HCT116 (cell line): ENCODE data around the gene HELT.

Experiments
- CEBPB ChIP-seq: IDR thresholded peaks from 2 replicates; pipeline ENCODE4 v1.6.1; 2012; ENCODE audit warnings: low read depth
- EZH2 ChIP-seq: fragments of 200-600 bp; sonication (generic); IDR thresholded peaks from 2 replicates; pipeline ENCODE4 v1.6.1; 2017; ENCODE audit warnings: antibody characterized with exemption, mixed run types
- EZH2phosphoT487 ChIP-seq: fragments of 200-600 bp; IDR thresholded peaks from 2 replicates; pipeline ENCODE4 v1.6.1; 2018; ENCODE audit warnings: antibody characterized with exemption, borderline replicate concordance
- FOSL1 ChIP-seq: IDR thresholded peaks from 2 replicates; pipeline ENCODE4 v1.6.1; 2012; ENCODE audit warnings: low read depth
- JUND ChIP-seq: IDR thresholded peaks from 2 replicates; pipeline ENCODE4 v1.6.1; 2012
- POLR2A ChIP-seq: IDR thresholded peaks from 2 replicates; pipeline ENCODE4 v1.7.0; 2011; ENCODE audit warnings: borderline replicate concordance; ENCODE audit not compliant: insufficient read depth, insufficient read length; ENCODE audit errors: extremely low read depth
- POLR2AphosphoS5 ChIP-seq: IDR thresholded peaks from 2 replicates; pipeline ENCODE4 v1.6.1; 2011; ENCODE audit warnings: mild to moderate bottlenecking, low read depth, low read length, moderate library complexity
- RAD21 ChIP-seq: IDR thresholded peaks from 2 replicates; pipeline ENCODE4 v1.6.1; 2012; ENCODE audit warnings: low read depth, mild to moderate bottlenecking
- SIN3A ChIP-seq: IDR thresholded peaks from 2 replicates; pipeline ENCODE4 v1.6.1; 2012; ENCODE audit warnings: low read depth
- SP1 ChIP-seq: IDR thresholded peaks from 2 replicates; pipeline ENCODE4 v1.6.1; 2012; ENCODE audit warnings: low read depth
- TCF7L2 ChIP-seq: IDR thresholded peaks from 2 replicates; pipeline ENCODE4 v1.7.0; 2011; ENCODE audit warnings: borderline replicate concordance, inconsistent platforms; ENCODE audit not compliant: insufficient read depth, insufficient read length; ENCODE audit errors: extremely low read depth
- ZNF274 ChIP-seq: fragments of 200-500 bp; sonication (Bioruptor generic); IDR thresholded peaks from 2 replicates; pipeline ENCODE4 v1.6.1; 2014; ENCODE audit warnings: mild to moderate bottlenecking, low read depth, low read length, inconsistent platforms
- TF ChIP-seq, protein P1 (sequence below), 3 experiments: fragments of 200-600 bp in 1 of 3; sonication (generic) in 1 of 3; IDR thresholded peaks in 2 of 3; conservative IDR thresholded peaks in 1 of 3; 2 replicates each; pipeline ENCODE4 v1.5.1; 2012 to 2017; ENCODE audit warnings: low read depth in 2 of 3, low read length in 2 of 3, antibody characterized with exemption in 1 of 3, borderline replicate concordance in 1 of 3, control low read depth in 1 of 3, mild to moderate bottlenecking in 1 of 3, mixed read lengths in 1 of 3, mixed run types in 1 of 3, moderate library complexity in 1 of 3; ENCODE audit not compliant: insufficient read depth in 1 of 3
- TF ChIP-seq, protein P2 (sequence below): IDR thresholded peaks from 2 replicates; pipeline ENCODE4 v1.6.1; 2012; ENCODE audit warnings: low read depth

DNA sequence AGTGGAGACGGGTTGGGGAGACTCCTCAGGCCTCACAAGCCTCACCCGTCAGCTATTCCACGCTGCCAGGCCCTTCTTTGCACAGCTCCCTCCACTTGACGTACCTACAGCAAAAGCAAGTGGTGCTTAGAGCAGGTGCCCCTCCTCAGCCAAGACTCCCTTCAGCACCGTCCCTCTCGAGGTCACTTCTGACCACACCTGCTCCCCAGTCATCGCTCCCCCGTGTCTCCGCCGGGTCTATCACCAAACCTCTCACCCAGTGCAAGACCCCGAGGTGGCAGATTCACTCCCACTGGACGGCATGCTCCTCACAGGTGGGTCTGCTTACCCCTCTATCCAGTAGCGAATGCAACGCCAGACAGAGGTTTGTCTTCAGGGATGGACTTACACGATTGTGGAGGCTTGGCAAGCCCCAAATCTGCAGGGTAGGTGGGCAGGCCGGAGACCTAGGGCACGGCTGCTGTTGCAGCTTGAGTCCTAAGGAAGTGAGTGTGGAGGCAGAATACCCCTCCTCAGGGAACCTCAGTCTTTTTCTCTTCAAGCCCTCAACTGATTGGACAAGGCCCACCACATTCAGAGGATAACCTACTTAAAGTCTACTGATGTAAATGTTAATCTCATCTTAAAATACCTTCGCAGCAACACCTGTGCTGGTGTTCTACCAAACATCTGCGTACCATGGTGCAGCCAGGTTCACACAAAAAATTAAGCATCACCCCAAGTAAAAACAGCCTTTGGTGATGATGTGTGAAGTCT lies 14.5 kb upstream of the HELT start:
- TF ChIP-seq EZH2 (no peak), SP1 (no peak), POLR2AphosphoS5 (no peak), POLR2A (no peak), TCF7L2 (no peak), SIN3A (no peak), JUND (no peak), RAD21 (no peak), ZNF274 (no peak), EZH2phosphoT487 (no peak), FOSL1 (no peak), CEBPB (no peak)
- TF ChIP-seq, protein P1, sequence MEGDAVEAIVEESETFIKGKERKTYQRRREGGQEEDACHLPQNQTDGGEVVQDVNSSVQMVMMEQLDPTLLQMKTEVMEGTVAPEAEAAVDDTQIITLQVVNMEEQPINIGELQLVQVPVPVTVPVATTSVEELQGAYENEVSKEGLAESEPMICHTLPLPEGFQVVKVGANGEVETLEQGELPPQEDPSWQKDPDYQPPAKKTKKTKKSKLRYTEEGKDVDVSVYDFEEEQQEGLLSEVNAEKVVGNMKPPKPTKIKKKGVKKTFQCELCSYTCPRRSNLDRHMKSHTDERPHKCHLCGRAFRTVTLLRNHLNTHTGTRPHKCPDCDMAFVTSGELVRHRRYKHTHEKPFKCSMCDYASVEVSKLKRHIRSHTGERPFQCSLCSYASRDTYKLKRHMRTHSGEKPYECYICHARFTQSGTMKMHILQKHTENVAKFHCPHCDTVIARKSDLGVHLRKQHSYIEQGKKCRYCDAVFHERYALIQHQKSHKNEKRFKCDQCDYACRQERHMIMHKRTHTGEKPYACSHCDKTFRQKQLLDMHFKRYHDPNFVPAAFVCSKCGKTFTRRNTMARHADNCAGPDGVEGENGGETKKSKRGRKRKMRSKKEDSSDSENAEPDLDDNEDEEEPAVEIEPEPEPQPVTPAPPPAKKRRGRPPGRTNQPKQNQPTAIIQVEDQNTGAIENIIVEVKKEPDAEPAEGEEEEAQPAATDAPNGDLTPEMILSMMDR (IDR thresholded peaks at IDR 0.05 in 2 of 3, conservative IDR thresholded peaks at IDR 0.05 in 1 of 3; ENCODE audit: borderline replicate concordance in 1 of 3, insufficient read depth in 1 of 3, low read depth in 2 of 3, low read length in 2 of 3), result no peak
- TF ChIP-seq, protein P2, sequence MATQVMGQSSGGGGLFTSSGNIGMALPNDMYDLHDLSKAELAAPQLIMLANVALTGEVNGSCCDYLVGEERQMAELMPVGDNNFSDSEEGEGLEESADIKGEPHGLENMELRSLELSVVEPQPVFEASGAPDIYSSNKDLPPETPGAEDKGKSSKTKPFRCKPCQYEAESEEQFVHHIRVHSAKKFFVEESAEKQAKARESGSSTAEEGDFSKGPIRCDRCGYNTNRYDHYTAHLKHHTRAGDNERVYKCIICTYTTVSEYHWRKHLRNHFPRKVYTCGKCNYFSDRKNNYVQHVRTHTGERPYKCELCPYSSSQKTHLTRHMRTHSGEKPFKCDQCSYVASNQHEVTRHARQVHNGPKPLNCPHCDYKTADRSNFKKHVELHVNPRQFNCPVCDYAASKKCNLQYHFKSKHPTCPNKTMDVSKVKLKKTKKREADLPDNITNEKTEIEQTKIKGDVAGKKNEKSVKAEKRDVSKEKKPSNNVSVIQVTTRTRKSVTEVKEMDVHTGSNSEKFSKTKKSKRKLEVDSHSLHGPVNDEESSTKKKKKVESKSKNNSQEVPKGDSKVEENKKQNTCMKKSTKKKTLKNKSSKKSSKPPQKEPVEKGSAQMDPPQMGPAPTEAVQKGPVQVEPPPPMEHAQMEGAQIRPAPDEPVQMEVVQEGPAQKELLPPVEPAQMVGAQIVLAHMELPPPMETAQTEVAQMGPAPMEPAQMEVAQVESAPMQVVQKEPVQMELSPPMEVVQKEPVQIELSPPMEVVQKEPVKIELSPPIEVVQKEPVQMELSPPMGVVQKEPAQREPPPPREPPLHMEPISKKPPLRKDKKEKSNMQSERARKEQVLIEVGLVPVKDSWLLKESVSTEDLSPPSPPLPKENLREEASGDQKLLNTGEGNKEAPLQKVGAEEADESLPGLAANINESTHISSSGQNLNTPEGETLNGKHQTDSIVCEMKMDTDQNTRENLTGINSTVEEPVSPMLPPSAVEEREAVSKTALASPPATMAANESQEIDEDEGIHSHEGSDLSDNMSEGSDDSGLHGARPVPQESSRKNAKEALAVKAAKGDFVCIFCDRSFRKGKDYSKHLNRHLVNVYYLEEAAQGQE, result no peak
